ENCODE results near the gene LINGO3. TPM values are rescaled to one million over a fixed set of nuclear protein-coding genes. Genes with fewer than 3 reads are reported as not detected.

Gene LINGO3
- polyA plus RNA-seq, 3 donors, result 0.08 to 2.8 (median 2.2) TPM

- DNase-seq, result no peak
- Histone ChIP-seq H4K20me1 (ENCODE audit: insufficient read depth, low read length) (peaks cover 77% of the 10 kb centered on the region), H3K79me2 (ENCODE audit: insufficient read depth, low read length) (peaks cover 62% of the 10 kb centered on the region)
These were observed 30.8 kb downstream of the LINGO3 start for GRCh38 chr19:2277138-2277537.

GRCh38 chr19:2276429-2276986 is 31.4 kb downstream of the LINGO3 start:
- Histone ChIP-seq H3K9me3 (replicated peaks in 1 of 2; ENCODE audit: control insufficient read depth in 1 of 2, insufficient read depth in 1 of 2, low read length in 2 of 2) (no peaks in the 10 kb centered on the region), H3K79me2 (ENCODE audit: insufficient read depth, low read length) (peaks cover 64% of the 10 kb centered on the region), H3K27ac (ENCODE audit: low read depth in 1 of 2, low read length in 2 of 2) (no peak overlapping the region), H4K20me1 (ENCODE audit: insufficient read depth, low read length) (peaks cover 84% of the 10 kb centered on the region), H3K4me3 (replicated peaks in 1 of 3; ENCODE audit: low read depth in 2 of 3, low read length in 3 of 3) (no peak overlapping the region), H3K9ac (ENCODE audit: insufficient read depth, low read length, poor library complexity, severe bottlenecking) (no peak overlapping the region), H3K27me3 (ENCODE audit: control insufficient read depth in 2 of 2, insufficient read depth in 2 of 2, low read length in 2 of 2) (no peaks in the 10 kb centered on the region), H3K4me1 (ENCODE audit: control insufficient read depth in 1 of 2, insufficient read depth in 2 of 2, low read length in 2 of 2) (peaks cover 49 to 60% of the 10 kb centered on the region in 2 donors), H3K4me2 (replicated peaks; ENCODE audit: extremely low read depth, low read length, poor library complexity, severe bottlenecking) (no peak overlapping the region), H2AFZ (ENCODE audit: insufficient read depth, low read depth, low read length, poor library complexity, severe bottlenecking) (no peak overlapping the region), H3K36me3 (replicated peaks in 1 of 2; ENCODE audit: control insufficient read depth in 1 of 2, insufficient read depth in 2 of 2, low read length in 2 of 2) (peaks cover 30 to 36% of the 10 kb centered on the region in 2 donors)
- Mint-ChIP-seq H3K36me3 (peaks cover 31 to 64% of the 10 kb centered on the region in 2 donors), H3K4me3 (no peak overlapping the region), H3K27ac (peak overlapping the region in 1 of 7 donors; percentile 6), H3K27me3 (ENCODE audit: low read depth in 3 of 3) (peaks cover 0 to 9% (median 2%) of the 10 kb centered on the region in 3 donors), H3K4me1 (peaks cover 54% of the 10 kb centered on the region), H3K9me3 (no peaks in the 10 kb centered on the region)
- DNase-seq, result no peak
- no peak for TF ChIP-seq CTCF (IDR thresholded peaks at IDR 0.05)
- intact Hi-C loops (cut with micrococcal nuclease), result loop anchor here (5.0 to 10.0 kb wide), 2 partner anchors 41 to 338 kb away; no protein-coding TSS in a partner anchor
- 96% methylated on average over 10 of the region's 28 CpGs for WGBS (ENCODE audit: insufficient coverage)

More at GRCh38 chr19:2277138-2277537, 30.8 kb downstream of the LINGO3 start:
- H3K9ac ChIP-seq (ENCODE audit: insufficient read depth, low read length, poor library complexity, severe bottlenecking), result no peak overlapping the region
- Mint-ChIP-seq H3K27me3 (ENCODE audit: low read depth in 3 of 3) (peaks cover 0 to 7% (median 2%) of the 10 kb centered on the region in 3 donors), H3K4me1 (peaks cover 54% of the 10 kb centered on the region), H3K27ac (peak overlapping the region in 3 of 7 donors; percentile 18 to 64 (median 46)), H3K9me3 (no peaks in the 10 kb centered on the region), H3K4me3 (no peak overlapping the region), H3K36me3 (peaks cover 27 to 58% of the 10 kb centered on the region in 2 donors)
- no peak overlapping the region for H2AFZ ChIP-seq (ENCODE audit: insufficient read depth, low read depth, low read length, poor library complexity, severe bottlenecking)
- no peak for TF ChIP-seq CTCF (IDR thresholded peaks at IDR 0.05)
- no peak overlapping the region for H3K4me2 ChIP-seq (replicated peaks; ENCODE audit: extremely low read depth, low read length, poor library complexity, severe bottlenecking)
- H3K4me3 ChIP-seq (replicated peaks in 1 of 3; ENCODE audit: low read depth in 2 of 3, low read length in 3 of 3), result no peak overlapping the region
- no peaks in the 10 kb centered on the region for H3K27me3 ChIP-seq (ENCODE audit: control insufficient read depth in 2 of 2, insufficient read depth in 2 of 2, low read length in 2 of 2)
- peaks cover 48 to 57% of the 10 kb centered on the region in 2 donors for H3K4me1 ChIP-seq (ENCODE audit: control insufficient read depth in 1 of 2, insufficient read depth in 2 of 2, low read length in 2 of 2)
- WGBS (ENCODE audit: insufficient coverage), result 57% methylated on average over 3 of the region's 9 CpGs
- peaks cover 24 to 31% of the 10 kb centered on the region in 2 donors for H3K36me3 ChIP-seq (replicated peaks in 1 of 2; ENCODE audit: control insufficient read depth in 1 of 2, insufficient read depth in 2 of 2, low read length in 2 of 2)
- no peak overlapping the region for H3K27ac ChIP-seq (ENCODE audit: low read depth in 1 of 2, low read length in 2 of 2)
- intact Hi-C loops (cut with micrococcal nuclease), result loop anchor here (5.0 to 10.0 kb wide), 2 partner anchors 40 to 338 kb away; no protein-coding TSS in a partner anchor
- H3K9me3 ChIP-seq (replicated peaks in 1 of 2; ENCODE audit: control insufficient read depth in 1 of 2, insufficient read depth in 1 of 2, low read length in 2 of 2), result no peaks in the 10 kb centered on the region

Measured in CD14-positive monocyte (primary cell).